Endothelial cell of umbilical vein (primary cell): ENCODE results near the gene SAFB. TPM values are rescaled to one million over a fixed set of nuclear protein-coding genes. Genes with fewer than 3 reads are reported as not detected.

Source experiments
- BruUV-seq: library from RNA; stranded (reverse); fragments of 400-500 nt; replicated peaks from 2 replicates; lab custom pipeline; 2021; lab: Mats Ljungman, UMichigan
- CTCF ChIA-PET: fragments of 300-600, 350-600 bp; sonication (Branson Sonifier 250); formaldehyde crosslinking; loops from one replicate; lab custom pipeline; 2021; ENCODE audit warnings: antibody characterized with exemption, inconsistent platforms; lab: Charles Lee
- POLR2A ChIA-PET: fragments of 300-600, 350-600 bp; sonication (Branson Sonifier 250); formaldehyde crosslinking; loops from one replicate; lab custom pipeline; 2021; ENCODE audit warnings: antibody characterized with exemption, inconsistent platforms; lab: Charles Lee
- DNase-seq: peaks from one replicate; pipeline ENCODE4 v3.0.0-alpha.2; 2011; ENCODE audit warnings: low read depth, low spot score
- FAIRE-seq: peaks from 2 replicates; lab custom pipeline; 2011; peaks lifted over from hg19 to GRCh38; lab: Jason Lieb, UNC
- H2AFZ ChIP-seq: 2 replicates; pipeline ENCODE4 v1.6.0; 2012; ENCODE audit warnings: low read depth, low read length, control low read depth, inconsistent platforms
- H3K27ac ChIP-seq: 2 replicates; pipeline ENCODE4 v1.5.1; 2011; ENCODE audit warnings: low read depth, mild to moderate bottlenecking, control low read depth, low read length, moderate library complexity; ENCODE audit not compliant: insufficient read depth
- H3K27me3 ChIP-seq, 2 experiments: 2 replicates each; pipeline versions ENCODE4 v1.6.0 to v1.6.1; 2011; ENCODE audit warnings: low read length in 2 of 2, mixed read lengths in 1 of 2; ENCODE audit not compliant: control insufficient read depth in 2 of 2, insufficient read depth in 2 of 2
- H3K36me3 ChIP-seq, 2 experiments: 2 replicates in 1 of 2; 3 replicates in 1 of 2; pipeline ENCODE4 v1.5.1; 2011; ENCODE audit warnings: low read length in 2 of 2, mild to moderate bottlenecking in 1 of 2, moderate library complexity in 1 of 2; ENCODE audit not compliant: control insufficient read depth in 2 of 2, insufficient read depth in 2 of 2; ENCODE audit errors: extremely low read depth in 1 of 2
- H3K4me1 ChIP-seq: 3 replicates; pipeline ENCODE4 v1.5.1; 2011; ENCODE audit warnings: mild to moderate bottlenecking, low read length; ENCODE audit not compliant: control insufficient read depth, insufficient read depth; ENCODE audit errors: extremely low read depth
- H3K4me2 ChIP-seq: 2 replicates; pipeline ENCODE4 v1.6.1; 2011; ENCODE audit warnings: low read length, control low read depth, mixed read lengths; ENCODE audit not compliant: insufficient read depth
- H3K4me3 ChIP-seq, 3 experiments: fragments of 200-600 bp in 1 of 3; sonication (generic), shearing (Covaris generic) in 1 of 3; replicated peaks in 1 of 3; 2 replicates each; pipeline ENCODE4 v1.5.1; 2011 to 2016; ENCODE audit warnings: control low read depth in 3 of 3, low read length in 3 of 3, mild to moderate bottlenecking in 2 of 3, inconsistent platforms in 1 of 3, low read depth in 1 of 3, moderate library complexity in 1 of 3; ENCODE audit not compliant: insufficient read depth in 1 of 3
- H3K79me2 ChIP-seq: 2 replicates; pipeline ENCODE4 v1.6.0; 2012; ENCODE audit warnings: low read length, inconsistent platforms; ENCODE audit not compliant: control insufficient read depth, insufficient read depth
- H3K9ac ChIP-seq: replicated peaks from 2 replicates; pipeline ENCODE3; 2011; ENCODE audit warnings: low read length, control low read depth; ENCODE audit not compliant: insufficient read depth; ENCODE audit errors: extremely low read depth
- H3K9me1 ChIP-seq: replicated peaks from 3 replicates; pipeline ENCODE4 v1.6.0; 2011; ENCODE audit warnings: mild to moderate bottlenecking, low read length; ENCODE audit not compliant: control insufficient read depth, insufficient read depth; ENCODE audit errors: extremely low read depth
- H3K9me3 ChIP-seq: replicated peaks from 2 replicates; pipeline ENCODE4 v1.5.1; 2012; ENCODE audit warnings: low read length, inconsistent platforms; ENCODE audit not compliant: control insufficient read depth, insufficient read depth
- H4K20me1 ChIP-seq: replicated peaks from 2 replicates; pipeline ENCODE3; 2011; ENCODE audit warnings: mild to moderate bottlenecking, low read length; ENCODE audit not compliant: control insufficient read depth, insufficient read depth; ENCODE audit errors: extremely low read depth
- CTCF ChIP-seq, 2 donors: IDR thresholded peaks; 1 replicate in 1 of 2; 2 replicates in 1 of 2; pipeline ENCODE4 v1.5.1; 2011; ENCODE audit warnings: low read length in 2 of 2, mild to moderate bottlenecking in 2 of 2, moderate library complexity in 2 of 2, control low read depth in 1 of 2, inconsistent platforms in 1 of 2, low read depth in 1 of 2; ENCODE audit not compliant: insufficient read depth in 1 of 2; ENCODE audit errors: extremely low read depth in 1 of 2
- EZH2 ChIP-seq: IDR thresholded peaks from 2 replicates; pipeline ENCODE4 v1.6.1; 2012; ENCODE audit warnings: borderline replicate concordance, low read depth, mild to moderate bottlenecking, moderate library complexity, low read length, inconsistent platforms; ENCODE audit not compliant: severe bottlenecking
- FOS ChIP-seq: IDR thresholded peaks from 2 replicates; pipeline ENCODE4 v1.6.1; 2011; ENCODE audit warnings: mild to moderate bottlenecking, low read length, moderate library complexity, borderline replicate concordance; ENCODE audit not compliant: insufficient read depth
- GATA2 ChIP-seq: IDR thresholded peaks from 2 replicates; pipeline ENCODE4 v1.7.0; 2011; ENCODE audit warnings: low read depth, mild to moderate bottlenecking, moderate library complexity, mixed read lengths, low read length; ENCODE audit not compliant: insufficient read length, insufficient read depth
- JUN ChIP-seq: IDR thresholded peaks from 2 replicates; pipeline ENCODE4 v1.6.1; 2011; ENCODE audit warnings: borderline replicate concordance, low read depth; ENCODE audit not compliant: insufficient read length, insufficient read depth
- MAX ChIP-seq: IDR thresholded peaks from 2 replicates; pipeline ENCODE4 v1.6.1; 2011; ENCODE audit not compliant: insufficient read depth, insufficient read length
- MYC ChIP-seq: IDR thresholded peaks from one replicate; pipeline ENCODE4 v1.6.1; 2011; ENCODE audit warnings: mild to moderate bottlenecking, low read depth, low read length
- POLR2A ChIP-seq: IDR thresholded peaks from 2 replicates; pipeline ENCODE4 v1.6.1; 2012; ENCODE audit warnings: low read depth, mild to moderate bottlenecking, control low read depth, low read length
- POLR2AphosphoS5 ChIP-seq: IDR thresholded peaks from 2 replicates; pipeline ENCODE4 v1.6.1; 2012; ENCODE audit warnings: low read depth, mild to moderate bottlenecking, control low read depth, low read length, moderate library complexity; ENCODE audit not compliant: insufficient read depth
- dilution Hi-C: fragments of 300-500 bp; cut with MboI; formaldehyde crosslinking; loops from one replicate; pipeline ENCODE4 v1.15.0; 2019; ENCODE audit warnings: low sequenced_read_pairs; ENCODE audit not compliant: extremely low pct_ligation_motif_present
- intact Hi-C: fragments of 100-400 bp; cut with micrococcal nuclease; formaldehyde crosslinking; loops from one replicate; pipeline ENCODE4 v1.10.0; 2022
- polyA plus RNA-seq, 4 experiments: library from polyadenylated mRNA; depleted of rRNA in 3 of 4; stranded (reverse) in 3 of 4; unstranded in 1 of 4; fragments of >200 nt; gene quantifications; 2 replicates each; pipeline versions ENCODE4 v1.2.1 to v1.2.3, GENCODE V29; 2011 to 2012; ENCODE audit warnings: missing spikeins in 1 of 4
- total RNA-seq: library from RNA; stranded (reverse); gene quantifications from 2 replicates; pipeline ENCODE4 v1.2.3, GENCODE V29; 2021

SAFB gene
- total and polyA plus RNA-seq, 2 donors (not counting 3 experiments of a cell fraction or from before 2014, with no cell fraction given) = 44.7 to 109 TPM

GRCh38 chr19:5607318-5608275 is 15.3 kb upstream of the SAFB start:
- Histone ChIP-seq H3K9ac (no peak overlapping the region), H3K4me3 (no peak overlapping the region), H3K36me3 (peaks cover 33 to 45% of the 10 kb centered on the region in 2 experiments), H3K27me3 (no peaks in the 10 kb centered on the region), H2AFZ (no peak overlapping the region), H3K9me3 (no peaks in the 10 kb centered on the region), H3K4me2 (no peak overlapping the region), H3K27ac (no peak overlapping the region), H3K4me1 (no peaks in the 10 kb centered on the region), H3K79me2 (peaks cover 23% of the 10 kb centered on the region), H4K20me1 (peaks cover 2% of the 10 kb centered on the region), H3K9me1 (no peaks in the 10 kb centered on the region)
- DNase-seq (no peak), FAIRE-seq (no peak)
- dilution Hi-C loops (no loop called here), intact Hi-C loops (no loop called here)
- POLR2A ChIA-PET = no interaction called here
- TF ChIP-seq EZH2 (no peak), FOS (no peak), POLR2AphosphoS5 (no peak), POLR2A (no peak), MYC (no peak)
- CTCF ChIA-PET = no interaction called here
- no TSS peak for BruUV-seq

- H3K4me3 ChIP-seq = no peak overlapping the region
- FAIRE-seq (no peak), DNase-seq (no peak)
- no peaks in the 10 kb centered on the region for H3K9me3 ChIP-seq
- intact Hi-C loops = no loop called here
- H3K27me3 ChIP-seq = no peaks in the 10 kb centered on the region
- TF ChIP-seq MAX (no peak), JUN (no peak), POLR2AphosphoS5 (no peak), GATA2 (no peak), FOS (no peak), EZH2 (no peak), CTCF (IDR thresholded peaks at IDR 0.05; ENCODE audit: extremely low read depth in 1 of 2, insufficient read depth in 1 of 2, low read depth in 1 of 2, low read length in 2 of 2) (no peak), MYC (no peak), POLR2A (no peak)
- H2AFZ ChIP-seq = no peak overlapping the region
- H3K4me1 ChIP-seq = no peaks in the 10 kb centered on the region
- no peak overlapping the region for H3K27ac ChIP-seq
- peaks cover 2% of the 10 kb centered on the region for H4K20me1 ChIP-seq
- no peak overlapping the region for H3K4me2 ChIP-seq
- H3K79me2 ChIP-seq = peaks cover 22% of the 10 kb centered on the region
- BruUV-seq = no TSS peak
- POLR2A ChIA-PET = no interaction called here
- H3K9ac ChIP-seq = no peak overlapping the region
- CTCF ChIA-PET = no interaction called here
- H3K9me1 ChIP-seq = no peaks in the 10 kb centered on the region
- H3K36me3 ChIP-seq = peaks cover 36 to 50% of the 10 kb centered on the region in 2 experiments
- dilution Hi-C loops = no loop called here
Observed at GRCh38 chr19:5608291-5608690, 14.6 kb upstream of the SAFB start.
